ENCODE data around the gene ANKAR. TPM values are rescaled to one million over a fixed set of nuclear protein-coding genes. Genes with fewer than 3 reads are reported as not detected.
"Not testable (repeated sequence)": the region's sequence is repeated elsewhere in the genome, so short reads cannot be mapped to it uniquely, and the experiment has no call there.

The ANKAR gene
- total and polyA plus RNA-seq, 2 of the 8 experiments (the other 6 are each of a cell fraction or from before 2014, with no cell fraction given): 0.56 to 1.7 TPM

GRCh38 chr2:189717593-189717992 lies 43.1 kb downstream of the ANKAR start:
- H3K23me2 ChIP-seq (ENCODE audit: low read depth, low read length); CTCF ChIA-PET (ENCODE audit: partially characterized antibody); H3K27ac ChIP-seq (ENCODE audit: low read depth, low read length); DNase-seq (ENCODE audit: low read depth in 1 of 2, low spot score in 2 of 2); H3K14ac ChIP-seq (ENCODE audit: insufficient read length); H3K18ac ChIP-seq (ENCODE audit: extremely low read depth, low read length); H3K23ac ChIP-seq (ENCODE audit: insufficient read length); H4K20me1 ChIP-seq (replicated peaks in 1 of 2; ENCODE audit: control insufficient read depth in 1 of 2, insufficient read depth in 2 of 2, low read length in 2 of 2); H2AFZ ChIP-seq (ENCODE audit: low read length); H4K5ac ChIP-seq (ENCODE audit: insufficient read length, low read depth, low read length); H3K9ac ChIP-seq (replicated peaks in 1 of 4; ENCODE audit: extremely low read depth in 1 of 4, low read depth in 3 of 4, low read length in 3 of 4); H3K27me3 ChIP-seq (replicated peaks in 1 of 4; ENCODE audit: control insufficient read depth in 3 of 4, extremely low read depth in 1 of 4, insufficient read depth in 3 of 4, low read length in 3 of 4); H2BK15ac ChIP-seq (ENCODE audit: low read length); H3K4ac ChIP-seq (replicated peaks; ENCODE audit: insufficient read length, low read depth, low read length); H2AK5ac ChIP-seq (ENCODE audit: low read depth, low read length); H3K4me2 ChIP-seq (ENCODE audit: insufficient read depth in 1 of 2, low read depth in 2 of 2, low read length in 2 of 2); FAIRE-seq; H2BK12ac ChIP-seq (ENCODE audit: low read depth, low read length); H3K4me1 ChIP-seq (replicated peaks in 1 of 4; ENCODE audit: control insufficient read depth in 3 of 4, insufficient read depth in 4 of 4, low read length in 3 of 4); H3K79me2 ChIP-seq (ENCODE audit: control insufficient read depth in 1 of 2, insufficient read depth in 2 of 2, low read length in 2 of 2); H2BK5ac ChIP-seq (ENCODE audit: low read depth, low read length); H3K4me3 ChIP-seq (ENCODE audit: extremely low read depth in 1 of 4, insufficient read depth in 2 of 4, low read depth in 3 of 4, low read length in 4 of 4); H3K36me3 ChIP-seq (ENCODE audit: control insufficient read depth in 2 of 4, insufficient read depth in 4 of 4, low read length in 3 of 4); H2BK120ac ChIP-seq (replicated peaks; ENCODE audit: low read depth, low read length); H3K9me3 ChIP-seq (ENCODE audit: insufficient read depth in 2 of 2, low read depth in 1 of 2, low read length in 1 of 2); H4K8ac ChIP-seq (ENCODE audit: extremely low read depth, insufficient read depth, low read length); POLR2A ChIA-PET (ENCODE audit: partially characterized antibody); H3K79me1 ChIP-seq (ENCODE audit: low read depth, low read length); H2BK20ac ChIP-seq (ENCODE audit: low read length); H3K56ac ChIP-seq (replicated peaks; ENCODE audit: insufficient read length, low read depth, low read length); H4K91ac ChIP-seq (replicated peaks; ENCODE audit: insufficient read length, low read length): not testable (repeated sequence)
- 83% methylated on average over 1 of the region's 1 CpG; no CpG with 5 or more reads in 1 of the 2 experiments for WGBS, 2 experiments (ENCODE audit: extremely low coverage in 1 of 2, insufficient coverage in 1 of 2, insufficient read length in 1 of 2, insufficient replicate concordance in 2 of 2, low coverage in 1 of 2, low lambda C conversion rate in 2 of 2, missing lambda C conversion rate in 1 of 2)
